B cell (primary cell): ENCODE results near the gene TXNDC2.
"Not testable (repeated sequence)": the region's sequence is repeated elsewhere in the genome, so short reads cannot be mapped to it uniquely, and the experiment has no call there.

Experiments
- EZH2 ChIP-seq: IDR thresholded peaks from 2 replicates; pipeline ENCODE4 v1.6.1; 2012; ENCODE audit warnings: borderline replicate concordance, low read depth, mild to moderate bottlenecking, moderate library complexity, low read length; ENCODE audit not compliant: insufficient read depth, poor library complexity, severe bottlenecking
- TF ChIP-seq, protein P1 (sequence below): fragments of 200-600 bp; IDR thresholded peaks from one replicate; pipeline ENCODE4 v1.8.0; 2022; ENCODE audit warnings: antibody characterized with exemption, mild to moderate bottlenecking

DNA sequence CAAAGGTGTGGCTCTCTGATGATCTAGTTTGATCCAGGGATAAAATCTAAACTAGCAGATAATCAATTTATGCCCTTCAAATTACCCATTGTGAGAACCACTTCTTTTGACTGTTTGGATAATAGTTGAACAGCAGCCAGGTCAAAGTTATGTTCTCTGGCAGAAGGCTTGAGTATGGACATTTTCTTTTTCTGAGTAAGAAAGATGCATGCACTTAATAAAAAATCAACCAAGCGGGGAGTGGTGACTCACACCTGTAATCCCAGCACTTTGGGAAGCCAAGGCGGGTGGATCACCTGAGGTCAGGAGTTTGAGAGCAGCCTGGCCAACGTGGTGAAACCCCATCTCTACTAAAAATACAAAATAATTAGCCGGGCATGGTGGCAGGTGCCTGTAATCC lies 5.7 kb downstream of the TXNDC2 start:
- TF ChIP-seq, protein P1, sequence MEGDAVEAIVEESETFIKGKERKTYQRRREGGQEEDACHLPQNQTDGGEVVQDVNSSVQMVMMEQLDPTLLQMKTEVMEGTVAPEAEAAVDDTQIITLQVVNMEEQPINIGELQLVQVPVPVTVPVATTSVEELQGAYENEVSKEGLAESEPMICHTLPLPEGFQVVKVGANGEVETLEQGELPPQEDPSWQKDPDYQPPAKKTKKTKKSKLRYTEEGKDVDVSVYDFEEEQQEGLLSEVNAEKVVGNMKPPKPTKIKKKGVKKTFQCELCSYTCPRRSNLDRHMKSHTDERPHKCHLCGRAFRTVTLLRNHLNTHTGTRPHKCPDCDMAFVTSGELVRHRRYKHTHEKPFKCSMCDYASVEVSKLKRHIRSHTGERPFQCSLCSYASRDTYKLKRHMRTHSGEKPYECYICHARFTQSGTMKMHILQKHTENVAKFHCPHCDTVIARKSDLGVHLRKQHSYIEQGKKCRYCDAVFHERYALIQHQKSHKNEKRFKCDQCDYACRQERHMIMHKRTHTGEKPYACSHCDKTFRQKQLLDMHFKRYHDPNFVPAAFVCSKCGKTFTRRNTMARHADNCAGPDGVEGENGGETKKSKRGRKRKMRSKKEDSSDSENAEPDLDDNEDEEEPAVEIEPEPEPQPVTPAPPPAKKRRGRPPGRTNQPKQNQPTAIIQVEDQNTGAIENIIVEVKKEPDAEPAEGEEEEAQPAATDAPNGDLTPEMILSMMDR: not testable (repeated sequence)
- TF ChIP-seq EZH2: not testable (repeated sequence)
